A549 (cell line): ENCODE measurements around the gene SUMO3. TPM values are rescaled to one million over a fixed set of nuclear protein-coding genes. Genes with fewer than 3 reads are reported as not detected.

Experiments used
- ATAC-seq, 2 experiments: fragments of 200-7000 bp in 1 of 2; fragments of >200 bp in 1 of 2; cut with Nextera tagmentation in 1 of 2; cut with Tn5 transposase in 1 of 2; 3 replicates each; pipeline versions ENCODE4 v1.8.0 to v1.9.1; 2018 to 2020; ENCODE audit warnings: mild to moderate bottlenecking in 1 of 2, moderate library complexity in 1 of 2
- CTCF ChIA-PET: fragments of 300-600 bp; sonication (Branson Sonifier 250); formaldehyde crosslinking; extraction: SDS; loops from one replicate; lab custom pipeline; 2021; ENCODE audit warnings: antibody characterized with exemption, inconsistent platforms; lab: Yijun Ruan, JAX
- POLR2A ChIA-PET: fragments of 350-600 bp; formaldehyde crosslinking; extraction: SDS; loops from one replicate; lab custom pipeline; 2021; ENCODE audit warnings: antibody characterized with exemption, inconsistent platforms; lab: Yijun Ruan, JAX
- DNase-seq, 2 experiments: peaks; one replicate each; pipeline versions ENCODE4 v3.0.0 to v3.0.0-alpha.2; 2011 to 2016; ENCODE audit warnings: low read depth in 1 of 2, low spot score in 1 of 2
- FAIRE-seq: peaks from 2 replicates; lab custom pipeline; 2011; peaks lifted over from hg19 to GRCh38; lab: Jason Lieb, UNC
- H3K27ac ChIP-seq, 2 experiments: fragments of >200 bp; sonication (Bioruptor Twin); formaldehyde crosslinking; 3 replicates each; pipeline ENCODE4 v1.5.1; 2016 to 2017
- H3K4me1 ChIP-seq: fragments of >200 bp; sonication (Bioruptor Twin); formaldehyde crosslinking; 3 replicates; pipeline ENCODE4 v1.6.1; 2016
- H3K4me2 ChIP-seq: fragments of >200 bp; sonication (Bioruptor Twin); formaldehyde crosslinking; 3 replicates; pipeline ENCODE4 v1.6.1; 2016
- H3K4me3 ChIP-seq: fragments of >200 bp; sonication (Bioruptor Twin); formaldehyde crosslinking; 3 replicates; pipeline ENCODE4 v1.5.1; 2016
- H3K9me3 ChIP-seq: fragments of >200 bp; sonication (Bioruptor Twin); formaldehyde crosslinking; 3 replicates; pipeline ENCODE4 v1.6.1; 2016
- CEBPB ChIP-seq, 2 experiments: fragments of >200 bp in 1 of 2; sonication (Bioruptor Twin) in 1 of 2; formaldehyde crosslinking in 1 of 2; IDR thresholded peaks; 2 replicates each; pipeline ENCODE4 v1.6.1; 2012 to 2016
- CHD2 ChIP-seq: fragments of 150-350 bp; IDR thresholded peaks from 2 replicates; pipeline ENCODE4 v1.6.1; 2014; ENCODE audit warnings: low read length; ENCODE audit not compliant: partially characterized antibody
- ELK1 ChIP-seq: fragments of 150-350 bp; IDR thresholded peaks from 2 replicates; pipeline ENCODE4 v1.6.1; 2014; ENCODE audit warnings: low read depth, mild to moderate bottlenecking, low read length
- FOSB ChIP-seq: fragments of 250-450 bp; sonication (Bioruptor Pico); IDR thresholded peaks from 2 replicates; pipeline ENCODE4 v1.5.0; 2020; ENCODE audit warnings: mild to moderate bottlenecking, moderate library complexity
- FOXS1 ChIP-seq: fragments of 250-450 bp; sonication (Bioruptor Pico); IDR thresholded peaks from 2 replicates; pipeline ENCODE4 v1.5.0; 2020; ENCODE audit warnings: mild to moderate bottlenecking, moderate library complexity
- HOXB13 ChIP-seq: fragments of 250-450 bp; sonication (Bioruptor Pico); IDR thresholded peaks from 2 replicates; pipeline ENCODE4 v1.5.0; 2020; ENCODE audit warnings: low read depth, mild to moderate bottlenecking, moderate library complexity
- JUNB ChIP-seq: fragments of >200 bp; sonication (Bioruptor Twin); formaldehyde crosslinking; IDR thresholded peaks from 2 replicates; pipeline ENCODE4 v1.6.1; 2016
- KDM1A ChIP-seq: fragments of 200-600 bp; sonication (generic); IDR thresholded peaks from 2 replicates; pipeline ENCODE4 v1.6.1; 2016; ENCODE audit warnings: low read depth, mild to moderate bottlenecking
- POLR2AphosphoS2 ChIP-seq: conservative IDR thresholded peaks from 2 replicates; pipeline ENCODE4 v1.6.1; 2012; ENCODE audit warnings: low read length, improper control_type of control experiment, inconsistent platforms
- RAD21 ChIP-seq, 2 experiments: fragments of >200 bp in 1 of 2; sonication (Bioruptor Twin) in 1 of 2; formaldehyde crosslinking in 1 of 2; IDR thresholded peaks in 1 of 2; conservative IDR thresholded peaks in 1 of 2; 2 replicates in 1 of 2; 3 replicates in 1 of 2; pipeline ENCODE4 v1.6.1; 2012 to 2018; ENCODE audit warnings: inconsistent platforms in 1 of 2
- RCOR1 ChIP-seq: fragments of 150-350 bp; IDR thresholded peaks from 2 replicates; pipeline ENCODE4 v1.6.1; 2014; ENCODE audit warnings: antibody characterized with exemption, low read length, low read depth
- SREBF2 ChIP-seq: fragments of 450-650 bp; IDR thresholded peaks from 2 replicates; pipeline ENCODE4 v1.6.1; 2014; ENCODE audit warnings: mild to moderate bottlenecking, moderate library complexity
- WGBS: methylation state at CpG from one replicate; pipeline ENCODE4 v1.1.6; 2017; ENCODE audit errors: missing lambda C conversion rate; 5-methylcytosine and 5-hydroxymethylcytosine counted together
- polyA plus RNA-seq, 4 experiments: library from polyadenylated mRNA; depleted of rRNA in 3 of 4; stranded (reverse); fragments of >200 nt; fragmentation: RNase III in 1 of 4; extraction: RNeasy Plus Mini Kit Qiagen cat#74134 plus additional on column Dnase treatment in 1 of 4; gene quantifications; 2 replicates in 3 of 4; 3 replicates in 1 of 4; pipeline ENCODE4 v1.2.3, GENCODE V29; 2011 to 2017
- TF ChIP-seq, protein P1 (sequence below): fragments of >200 bp; sonication (Bioruptor Twin); formaldehyde crosslinking; IDR thresholded peaks from 3 replicates; pipeline ENCODE4 v1.5.1; 2016
- TF ChIP-seq, protein P2 (sequence below): fragments of 250-450 bp; sonication (Bioruptor Pico); IDR thresholded peaks from 2 replicates; pipeline ENCODE4 v1.5.0; 2021; ENCODE audit warnings: mild to moderate bottlenecking, moderate library complexity, borderline replicate concordance
- TF ChIP-seq, protein P3 (sequence below): fragments of >200 bp; sonication (Bioruptor Twin); formaldehyde crosslinking; IDR thresholded peaks from 2 replicates; pipeline ENCODE4 v1.6.1; 2016

SUMO3 gene
- polyA plus RNA-seq, 2 of the 4 experiments (the other 2 are of a cell fraction) = 78.4 to 110 TPM

- peaks cover 9% of the 10 kb centered on the region; the same call in 2 of the 3 replicates for H3K4me1 ChIP-seq
- whole genome bisulfite sequencing = 90% methylated on average over 8 of the region's 10 CpGs
- no peak overlapping the region for H3K4me3 ChIP-seq
- no peak for FAIRE-seq
- ChIA-PET CTCF (interaction anchor here (1.0 to 1.1 kb wide), 2 partner anchors 15 to 23 kb away, joined by 3 read pairs; partner anchors contain the start of gene UBE2G2), POLR2A (interaction anchor here (1.0 to 2.4 kb wide), 2 partner anchors 14 to 50 kb away, joined by 3 to 7 read pairs; partner anchors contain the start of gene UBE2G2)
- no peak for ATAC-seq
- H3K4me2 ChIP-seq = peak overlapping the region; percentile 69; the same call in 2 of the 3 replicates
- H3K27ac ChIP-seq = no peak overlapping the region
- TF ChIP-seq ELK1 = no peak
- no peak for TF ChIP-seq KDM1A
- H3K9me3 ChIP-seq = peaks cover 13% of the 10 kb centered on the region
- DNase-seq = no peak
Measured at GRCh38 chr21:44815852-44816628, 1.8 kb downstream of the SUMO3 start.

GRCh38 chr21:44815225-44815624, 2.6 kb downstream of the SUMO3 start:
- H3K4me1 ChIP-seq = peaks cover 9% of the 10 kb centered on the region; the same call in 2 of the 3 replicates
- H3K4me3 ChIP-seq = no peak overlapping the region
- no peak overlapping the region for H3K27ac ChIP-seq
- FAIRE-seq = no peak
- TF ChIP-seq RAD21 (conservative IDR thresholded peaks at IDR 0.05 in 1 of 2, IDR thresholded peaks at IDR 0.05 in 1 of 2) (no peak), JUNB (no peak), RCOR1 (no peak), CHD2 (no peak), CEBPB (IDR thresholded peaks at IDR 0.05) (no peak), HOXB13 (no peak), SREBF2 (no peak)
- TF ChIP-seq, protein P1, sequence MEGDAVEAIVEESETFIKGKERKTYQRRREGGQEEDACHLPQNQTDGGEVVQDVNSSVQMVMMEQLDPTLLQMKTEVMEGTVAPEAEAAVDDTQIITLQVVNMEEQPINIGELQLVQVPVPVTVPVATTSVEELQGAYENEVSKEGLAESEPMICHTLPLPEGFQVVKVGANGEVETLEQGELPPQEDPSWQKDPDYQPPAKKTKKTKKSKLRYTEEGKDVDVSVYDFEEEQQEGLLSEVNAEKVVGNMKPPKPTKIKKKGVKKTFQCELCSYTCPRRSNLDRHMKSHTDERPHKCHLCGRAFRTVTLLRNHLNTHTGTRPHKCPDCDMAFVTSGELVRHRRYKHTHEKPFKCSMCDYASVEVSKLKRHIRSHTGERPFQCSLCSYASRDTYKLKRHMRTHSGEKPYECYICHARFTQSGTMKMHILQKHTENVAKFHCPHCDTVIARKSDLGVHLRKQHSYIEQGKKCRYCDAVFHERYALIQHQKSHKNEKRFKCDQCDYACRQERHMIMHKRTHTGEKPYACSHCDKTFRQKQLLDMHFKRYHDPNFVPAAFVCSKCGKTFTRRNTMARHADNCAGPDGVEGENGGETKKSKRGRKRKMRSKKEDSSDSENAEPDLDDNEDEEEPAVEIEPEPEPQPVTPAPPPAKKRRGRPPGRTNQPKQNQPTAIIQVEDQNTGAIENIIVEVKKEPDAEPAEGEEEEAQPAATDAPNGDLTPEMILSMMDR = no peak
- TF ChIP-seq, protein P2, sequence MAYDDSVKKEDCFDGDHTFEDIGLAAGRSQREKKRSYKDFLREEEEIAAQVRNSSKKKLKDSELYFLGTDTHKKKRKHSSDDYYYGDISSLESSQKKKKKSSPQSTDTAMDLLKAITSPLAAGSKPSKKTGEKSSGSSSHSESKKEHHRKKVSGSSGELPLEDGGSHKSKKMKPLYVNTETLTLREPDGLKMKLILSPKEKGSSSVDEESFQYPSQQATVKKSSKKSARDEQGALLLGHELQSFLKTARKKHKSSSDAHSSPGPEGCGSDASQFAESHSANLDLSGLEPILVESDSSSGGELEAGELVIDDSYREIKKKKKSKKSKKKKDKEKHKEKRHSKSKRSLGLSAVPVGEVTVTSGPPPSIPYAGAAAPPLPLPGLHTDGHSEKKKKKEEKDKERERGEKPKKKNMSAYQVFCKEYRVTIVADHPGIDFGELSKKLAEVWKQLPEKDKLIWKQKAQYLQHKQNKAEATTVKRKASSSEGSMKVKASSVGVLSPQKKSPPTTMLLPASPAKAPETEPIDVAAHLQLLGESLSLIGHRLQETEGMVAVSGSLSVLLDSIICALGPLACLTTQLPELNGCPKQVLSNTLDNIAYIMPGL (CRISPR knock-in tag) = no peak
- TF ChIP-seq, protein P3, sequence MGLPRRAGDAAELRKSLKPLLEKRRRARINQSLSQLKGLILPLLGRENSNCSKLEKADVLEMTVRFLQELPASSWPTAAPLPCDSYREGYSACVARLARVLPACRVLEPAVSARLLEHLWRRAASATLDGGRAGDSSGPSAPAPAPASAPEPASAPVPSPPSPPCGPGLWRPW = no peak
- TF ChIP-seq, all 56 proteins: peak for 0
- ChIA-PET CTCF (interaction anchor here (1.0 to 1.3 kb wide), 3 partner anchors 10 to 22 kb away, joined by 3 to 4 read pairs (median 3); partner anchors contain the start of gene UBE2G2), POLR2A (interaction anchor here (1.0 to 2.4 kb wide), 2 partner anchors 13 to 51 kb away, joined by 3 to 7 read pairs; partner anchors contain the start of gene UBE2G2)
- ATAC-seq (no peak), DNase-seq (no peak)
- H3K9me3 ChIP-seq = peaks cover 10% of the 10 kb centered on the region
- no peak overlapping the region for H3K4me2 ChIP-seq
- 90% methylated on average over 2 of the region's 8 CpGs for WGBS

- Histone ChIP-seq H3K27ac (no peak overlapping the region), H3K9me3 (peaks cover 5% of the 10 kb centered on the region), H3K4me3 (no peak overlapping the region), H3K4me2 (no peak overlapping the region), H3K4me1 (peaks cover 9% of the 10 kb centered on the region; the same call in 2 of the 3 replicates)
- FAIRE-seq (no peak), DNase-seq (no peak), ATAC-seq (no peak)
- 89% methylated on average over 11 of the region's 11 CpGs for WGBS
- CTCF ChIA-PET = interaction anchor here (1.3 kb wide), 1 partner anchor 9 kb away, joined by 4 read pairs; no protein-coding TSS in a partner anchor
- POLR2A ChIA-PET = interaction anchor here (2.4 kb wide), 1 partner anchor 13 kb away, joined by 7 read pairs; the partner anchor contains the start of gene UBE2G2
- TF ChIP-seq FOXS1 (CRISPR knock-in tag) (no peak), FOSB (CRISPR knock-in tag) (no peak), POLR2AphosphoS2 (no peak)
- TF ChIP-seq, protein P2 (CRISPR knock-in tag) = no peak
- TF ChIP-seq, protein P1 = no peak
Measured at GRCh38 chr21:44814498-44815023, 3.3 kb downstream of the SUMO3 start.
